Measurements from ENCODE around the gene STK10. TPM values are rescaled to one million over a fixed set of nuclear protein-coding genes. Genes with fewer than 3 reads are reported as not detected.
A peak's percentile ranks its signal among the peaks of the same experiment; 100 is the strongest.

Gene STK10
- total and polyA plus RNA-seq, 9 of the 15 experiments (the other 6 are each of a cell fraction or from before 2014, with no cell fraction given), result 0.30 to 6.7 (median 2.4) TPM

GRCh38 chr5:172119921-172120688, 67.9 kb downstream of the STK10 start:
- Histone ChIP-seq H3K27me3 (ENCODE audit: control insufficient read depth in 2 of 2, insufficient read depth in 2 of 2, low read length in 2 of 2) (no peaks in the 10 kb centered on the region), H2AFZ (ENCODE audit: low read depth, low read length) (no peak overlapping the region), H3K79me2 (ENCODE audit: control insufficient read depth, insufficient read depth, low read length) (no peaks in the 10 kb centered on the region), H3K36me3 (ENCODE audit: control insufficient read depth, insufficient read depth, low read length) (no peaks in the 10 kb centered on the region), H3K9me1 (ENCODE audit: control insufficient read depth, insufficient read depth, low read length) (no peaks in the 10 kb centered on the region), H3K4me1 (replicated peaks in 1 of 2; ENCODE audit: control insufficient read depth in 2 of 2, insufficient read depth in 2 of 2, low read length in 2 of 2) (peaks cover 6 to 13% of the 10 kb centered on the region in 2 experiments; a peak in 4 of 5 replicates), H3K4me3 (no peak overlapping the region), H3K27ac (ENCODE audit: extremely low read depth, low read depth, low read length) (no peak overlapping the region), H3K9ac (ENCODE audit: insufficient read depth in 1 of 2, low read depth in 2 of 2, low read length in 2 of 2) (peak overlapping the region in 1 of 2 experiments; percentile 54; a peak in 2 of 4 replicates), H3K4me2 (ENCODE audit: insufficient read depth, low read length) (no peak overlapping the region), H4K20me1 (replicated peaks; ENCODE audit: control insufficient read depth, insufficient read depth, low read length) (no peaks in the 10 kb centered on the region), H3K9me3 (replicated peaks; ENCODE audit: control insufficient read depth, insufficient read depth, low read depth, low read length) (no peaks in the 10 kb centered on the region)
- in situ Hi-C loops (cut with MboI), result loop anchor here (10.0 kb wide), 1 partner anchor 245 kb away; no protein-coding TSS in a partner anchor
- ChIA-PET POLR2A (no interaction called here), CTCF (ENCODE audit: low intra/inter-chr PET ratio) (no interaction called here)
- ATAC-seq, result no peak; the same call in 1 of the 3 replicates
- no TSS peak for BruUV-seq (replicated peaks)
- intact Hi-C loops (cut with micrococcal nuclease), result no loop called here
- 56% methylated on average over 12 of the region's 12 CpGs for WGBS (ENCODE audit: insufficient coverage, low coverage, missing lambda C conversion rate)
- TF ChIP-seq NCOA4 (IDR thresholded peaks at IDR 0.05; ENCODE audit: partially characterized antibody) (no peak), ZNF23 (CRISPR knock-in tag; IDR thresholded peaks at IDR 0.05) (no peak), ETS2 (tag; IDR thresholded peaks at IDR 0.05; ENCODE audit: borderline replicate concordance, poor library complexity, severe bottlenecking) (no peak), ZNF76 (CRISPR knock-in tag; IDR thresholded peaks at IDR 0.05; ENCODE audit: borderline replicate concordance) (no peak), ZNF75A (CRISPR knock-in tag; IDR thresholded peaks at IDR 0.05) (no peak), ZNF589 (CRISPR knock-in tag; IDR thresholded peaks at IDR 0.05; ENCODE audit: low read depth) (no peak), KLF16 (IDR thresholded peaks at IDR 0.05) (no peak), RBBP5 (IDR thresholded peaks at IDR 0.05; ENCODE audit: borderline replicate concordance, insufficient read depth, low read length, poor library complexity, severe bottlenecking) (no peak), MTA2 (IDR thresholded peaks at IDR 0.05; ENCODE audit: low read depth) (no peak), SNRNP70 (optimal IDR thresholded peaks at IDR 0.05; ENCODE audit: low read depth, low read length) (no peak), FOXA1 (IDR thresholded peaks at IDR 0.05; ENCODE audit: borderline replicate concordance) (no peak), TFAP4 (CRISPR knock-in tag; IDR thresholded peaks at IDR 0.05; ENCODE audit: borderline replicate concordance) (no peak), PML (IDR thresholded peaks at IDR 0.05; ENCODE audit: low read length) (no peak), ZFPM2 (CRISPR knock-in tag; IDR thresholded peaks at IDR 0.05) (no peak), HMG20A (CRISPR knock-in tag; conservative IDR thresholded peaks at IDR 0.05) (no peak), ZNF224 (CRISPR knock-in tag; IDR thresholded peaks at IDR 0.05) (no peak), RBM34 (IDR thresholded peaks at IDR 0.05; ENCODE audit: borderline replicate concordance, insufficient read depth, low read length) (no peak)
- no peak for DNase-seq (ENCODE audit: extremely low read depth in 1 of 4, low spot score in 3 of 4)
- no peak for FAIRE-seq
